GM11168 (cell line): Measurements from ENCODE around the gene CRISP2.
"Not testable (repeated sequence)": the region's sequence is repeated elsewhere in the genome, so short reads cannot be mapped to it uniquely, and the experiment has no call there.

Experiments used
- in situ Hi-C: fragments of 300-500 bp; cut with MboI; formaldehyde crosslinking; loops from one replicate; pipeline ENCODE4 v1.12.0; 2022; ENCODE audit warnings: low sequenced_read_pairs; ENCODE audit not compliant: unreplicated experiment

CRISP2 gene

GRCh38 chr6:49713346-49713745, at the start of gene CRISP2:
CRISP2 (minus strand) TSS chr6:49713543; CDS start chr6:49709196, 4,347 bp downstream.
- in situ Hi-C loops: no loop called here

- in situ Hi-C loops: no loop called here
Observed at GRCh38 chr6:49744259-49744658, 30.9 kb upstream of the CRISP2 start, which contains the start of gene CRISP3. CRISP3 (minus strand) TSS chr6:49744388; CDS start chr6:49744367, 21 bp downstream.

- in situ Hi-C loops: no loop called here
Observed at GRCh38 chr6:49743429-49743828, 30.1 kb upstream of the CRISP2 start.

GRCh38 chr6:49739423-49739822, 26.1 kb upstream of the CRISP2 start:
- in situ Hi-C loops: no loop called here

- in situ Hi-C loops: no loop called here
Observed at GRCh38 chr6:49736017-49736508, 22.7 kb upstream of the CRISP2 start.

- in situ Hi-C loops: no loop called here
Observed at GRCh38 chr6:49733680-49734079, 20.3 kb upstream of the CRISP2 start.

GRCh38 chr6:49732781-49733180, 19.4 kb upstream of the CRISP2 start:
- in situ Hi-C loops: no loop called here

- in situ Hi-C loops: no loop called here
Observed at GRCh38 chr6:49730251-49730650, 16.9 kb upstream of the CRISP2 start.

- in situ Hi-C loops: not testable (repeated sequence)
Observed at GRCh38 chr6:49723917-49724316, 10.6 kb upstream of the CRISP2 start.

- in situ Hi-C loops: no loop called here
Observed at GRCh38 chr6:49721297-49721696, 8.0 kb upstream of the CRISP2 start.

GRCh38 chr6:49720372-49720771, 7.0 kb upstream of the CRISP2 start:
- in situ Hi-C loops: no loop called here

- in situ Hi-C loops: no loop called here
Observed at GRCh38 chr6:49698478-49698877, 14.9 kb downstream of the CRISP2 start.

GRCh38 chr6:49693512-49693911, 19.8 kb downstream of the CRISP2 start:
- in situ Hi-C loops: no loop called here

GRCh38 chr6:49692534-49692933, 20.8 kb downstream of the CRISP2 start:
- in situ Hi-C loops: no loop called here

- in situ Hi-C loops: no loop called here
Observed at GRCh38 chr6:49676671-49677281, 36.6 kb downstream of the CRISP2 start.

- in situ Hi-C loops: no loop called here
Observed at GRCh38 chr6:49675816-49676215, 37.5 kb downstream of the CRISP2 start.

- in situ Hi-C loops: no loop called here
Observed at GRCh38 chr6:49668083-49668511, 45.2 kb downstream of the CRISP2 start.

GRCh38 chr6:49666930-49667757, 46.2 kb downstream of the CRISP2 start:
- in situ Hi-C loops: no loop called here

GRCh38 chr6:49666480-49666879, 46.9 kb downstream of the CRISP2 start:
- in situ Hi-C loops: no loop called here

- in situ Hi-C loops: no loop called here
Observed at GRCh38 chr6:49664817-49665216, 48.5 kb downstream of the CRISP2 start.

- in situ Hi-C loops: not testable (repeated sequence)
Observed at GRCh38 chr6:49664054-49664453, 49.3 kb downstream of the CRISP2 start.
